Measurements from ENCODE around the gene ZXDC.
A peak's percentile ranks its signal among the peaks of the same experiment; 100 is the strongest.

Gene ZXDC

DNA sequence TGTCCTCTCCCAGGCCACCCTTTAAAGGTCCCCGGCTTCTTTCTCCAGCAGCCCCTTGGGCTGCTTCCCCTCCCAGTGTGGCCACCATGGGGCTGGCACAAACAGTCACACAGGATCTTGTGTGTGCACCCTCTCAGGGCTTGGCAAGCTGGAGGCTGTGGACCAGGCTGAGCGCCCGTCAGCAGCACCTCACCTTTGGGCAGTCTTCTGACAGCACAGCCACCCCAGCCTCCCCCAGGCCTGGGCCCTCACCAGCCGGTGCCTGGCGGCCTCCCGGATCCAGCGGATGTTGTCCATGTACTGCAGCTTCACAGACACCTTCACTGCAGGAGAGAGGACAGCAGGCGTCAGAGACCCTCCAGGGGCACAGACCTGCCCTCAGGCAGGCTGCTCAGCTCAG, 20.1 kb upstream of the ZXDC start:
- Histone ChIP-seq H3K36me3 (ENCODE audit: control insufficient read depth, insufficient read depth, low read length) (no peaks in the 10 kb centered on the region), H3K4me3 (replicated peaks; ENCODE audit: low read depth, low read length) (no peak overlapping the region), H3K27me3 (replicated peaks; ENCODE audit: control insufficient read depth, insufficient read depth, low read length) (peaks cover 3% of the 10 kb centered on the region)
- no peak for DNase-seq (ENCODE audit: extremely low read depth, insufficient read length)
- TF ChIP-seq, protein P1, sequence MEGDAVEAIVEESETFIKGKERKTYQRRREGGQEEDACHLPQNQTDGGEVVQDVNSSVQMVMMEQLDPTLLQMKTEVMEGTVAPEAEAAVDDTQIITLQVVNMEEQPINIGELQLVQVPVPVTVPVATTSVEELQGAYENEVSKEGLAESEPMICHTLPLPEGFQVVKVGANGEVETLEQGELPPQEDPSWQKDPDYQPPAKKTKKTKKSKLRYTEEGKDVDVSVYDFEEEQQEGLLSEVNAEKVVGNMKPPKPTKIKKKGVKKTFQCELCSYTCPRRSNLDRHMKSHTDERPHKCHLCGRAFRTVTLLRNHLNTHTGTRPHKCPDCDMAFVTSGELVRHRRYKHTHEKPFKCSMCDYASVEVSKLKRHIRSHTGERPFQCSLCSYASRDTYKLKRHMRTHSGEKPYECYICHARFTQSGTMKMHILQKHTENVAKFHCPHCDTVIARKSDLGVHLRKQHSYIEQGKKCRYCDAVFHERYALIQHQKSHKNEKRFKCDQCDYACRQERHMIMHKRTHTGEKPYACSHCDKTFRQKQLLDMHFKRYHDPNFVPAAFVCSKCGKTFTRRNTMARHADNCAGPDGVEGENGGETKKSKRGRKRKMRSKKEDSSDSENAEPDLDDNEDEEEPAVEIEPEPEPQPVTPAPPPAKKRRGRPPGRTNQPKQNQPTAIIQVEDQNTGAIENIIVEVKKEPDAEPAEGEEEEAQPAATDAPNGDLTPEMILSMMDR (IDR thresholded peaks at IDR 0.05; ENCODE audit: insufficient read depth, low read length, poor library complexity, severe bottlenecking): no peak

DNA sequence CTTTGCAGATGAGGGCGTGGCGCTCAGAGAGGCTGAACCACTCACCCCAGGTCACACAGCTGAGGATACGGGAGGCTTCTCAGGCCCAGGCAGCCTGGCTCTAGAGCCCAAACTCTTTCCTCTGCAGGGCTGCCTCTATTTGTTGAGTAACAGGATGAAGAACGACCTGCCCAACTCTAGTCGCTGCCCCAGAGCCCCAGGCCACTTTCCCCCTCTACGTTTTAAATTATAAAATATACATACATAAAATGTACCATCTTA, 19.2 kb upstream of the ZXDC start:
- Histone ChIP-seq H3K36me3 (ENCODE audit: control insufficient read depth, insufficient read depth, low read length) (no peaks in the 10 kb centered on the region), H3K27me3 (replicated peaks; ENCODE audit: control insufficient read depth, insufficient read depth, low read length) (peaks cover 3% of the 10 kb centered on the region), H3K4me3 (replicated peaks; ENCODE audit: low read depth, low read length) (no peak overlapping the region)
- TF ChIP-seq, protein P1 (IDR thresholded peaks at IDR 0.05; ENCODE audit: insufficient read depth, low read length, poor library complexity, severe bottlenecking): no peak
- no peak for DNase-seq (ENCODE audit: extremely low read depth, insufficient read length)

DNA sequence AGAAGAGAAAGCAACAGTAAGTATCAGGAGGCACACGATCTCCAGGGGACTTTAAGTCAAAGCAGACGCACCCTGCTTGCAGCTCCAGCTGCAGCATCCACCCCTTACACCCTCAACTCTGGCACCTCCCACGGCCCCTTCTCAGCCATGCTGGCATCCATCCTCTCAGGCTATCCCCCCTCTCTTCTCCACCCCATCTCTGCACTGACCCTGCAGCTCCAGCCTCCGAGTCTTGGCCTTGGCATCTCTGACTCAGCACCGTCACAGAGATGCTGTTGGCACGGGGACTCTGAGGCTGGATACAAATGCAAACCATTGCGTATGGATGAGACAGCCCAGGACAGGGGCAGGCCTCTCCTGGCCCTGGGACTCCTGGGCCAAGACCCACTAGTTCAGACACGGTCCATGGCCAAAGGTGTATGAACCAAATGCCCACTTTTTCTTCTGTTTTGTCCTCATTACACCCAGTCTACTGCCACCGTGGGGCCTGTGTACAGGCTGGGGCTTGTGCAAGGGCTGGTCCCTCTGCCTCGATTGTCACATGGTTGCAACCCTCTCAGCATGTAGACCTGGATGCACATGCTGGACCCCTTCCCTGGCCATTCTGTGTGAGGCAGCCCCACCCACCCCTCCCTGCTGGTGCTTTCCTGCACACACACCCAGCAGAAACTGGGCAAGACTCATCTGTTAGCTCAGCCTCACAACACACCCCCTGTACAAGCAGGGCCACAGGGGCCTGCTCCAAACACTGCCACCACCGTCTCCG, 18.7 kb upstream of the ZXDC start:
- TF ChIP-seq, protein P1 (IDR thresholded peaks at IDR 0.05; ENCODE audit: insufficient read depth, low read length, poor library complexity, severe bottlenecking): no peak
- Histone ChIP-seq H3K36me3 (ENCODE audit: control insufficient read depth, insufficient read depth, low read length) (no peaks in the 10 kb centered on the region), H3K4me3 (replicated peaks; ENCODE audit: low read depth, low read length) (no peak overlapping the region), H3K27me3 (replicated peaks; ENCODE audit: control insufficient read depth, insufficient read depth, low read length) (peaks cover 3% of the 10 kb centered on the region)
- DNase-seq (ENCODE audit: extremely low read depth, insufficient read length): no peak

DNA sequence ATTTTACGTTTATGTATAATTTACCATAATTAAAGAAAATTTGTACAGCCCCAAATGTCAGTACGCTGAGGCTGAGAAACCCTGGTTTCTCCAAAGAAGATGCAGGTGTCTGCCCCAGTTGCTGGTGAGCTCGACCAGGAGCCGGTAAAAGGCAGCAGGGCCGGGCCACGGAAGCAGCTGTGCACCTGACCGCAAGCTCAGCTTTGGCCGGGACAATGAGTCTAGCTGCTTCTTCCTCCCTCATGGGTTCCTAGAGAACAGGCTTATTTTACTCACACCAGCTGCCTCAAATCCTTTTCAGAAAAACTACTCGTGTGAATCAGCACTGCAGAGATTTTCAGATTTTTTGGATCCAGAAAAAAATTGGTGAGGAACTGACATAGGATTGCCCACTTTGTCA, 18.0 kb upstream of the ZXDC start:
- DNase-seq (ENCODE audit: extremely low read depth, insufficient read length): peak; percentile 26
- no peak overlapping the region for H3K4me3 ChIP-seq (replicated peaks; ENCODE audit: low read depth, low read length)
- TF ChIP-seq, protein P1 (IDR thresholded peaks at IDR 0.05; ENCODE audit: insufficient read depth, low read length, poor library complexity, severe bottlenecking): no peak

DNA sequence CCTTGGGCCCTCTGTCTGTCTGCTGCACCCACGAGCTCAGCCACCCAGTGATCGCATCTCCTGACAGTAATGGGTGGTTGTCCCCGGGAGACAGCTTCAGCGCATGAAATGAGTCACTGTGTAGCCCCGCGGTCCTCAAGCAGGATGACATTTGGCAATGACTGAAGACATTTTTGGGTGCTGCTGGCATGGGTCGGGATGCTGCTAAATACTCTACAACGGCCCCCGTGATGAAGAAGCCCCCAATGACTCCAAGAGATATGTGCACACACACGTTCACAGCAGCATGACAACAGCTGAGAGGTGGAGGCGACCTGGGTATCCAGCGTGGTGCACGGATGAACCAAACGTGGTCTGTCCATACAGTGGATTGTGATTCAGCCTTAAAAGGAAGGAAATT, 17.4 kb upstream of the ZXDC start:
- TF ChIP-seq, protein P1 (IDR thresholded peaks at IDR 0.05; ENCODE audit: insufficient read depth, low read length, poor library complexity, severe bottlenecking): no peak
- Histone ChIP-seq H3K4me3 (replicated peaks; ENCODE audit: low read depth, low read length) (no peak overlapping the region), H3K27me3 (replicated peaks; ENCODE audit: control insufficient read depth, insufficient read depth, low read length) (peaks cover 3% of the 10 kb centered on the region), H3K36me3 (ENCODE audit: control insufficient read depth, insufficient read depth, low read length) (no peaks in the 10 kb centered on the region)
- no peak for DNase-seq (ENCODE audit: extremely low read depth, insufficient read length)

More for the DNA sequence above, 18.0 kb upstream of the ZXDC start:
- Histone ChIP-seq H3K27me3 (replicated peaks; ENCODE audit: control insufficient read depth, insufficient read depth, low read length) (peaks cover 3% of the 10 kb centered on the region), H3K36me3 (ENCODE audit: control insufficient read depth, insufficient read depth, low read length) (no peaks in the 10 kb centered on the region)

Data from GM06990 (cell line).